DND-41 (cell line): Measurements from ENCODE around the gene JARID2.

ENCODE experiments used
- CTCF ChIP-seq: IDR thresholded peaks from 2 replicates; pipeline ENCODE4 v1.5.1; 2012; ENCODE audit warnings: borderline replicate concordance, low read length, moderate library complexity, mild to moderate bottlenecking; ENCODE audit not compliant: poor library complexity, severe bottlenecking; ENCODE audit errors: extremely low read depth
- EZH2 ChIP-seq: IDR thresholded peaks from 3 replicates; pipeline ENCODE4 v1.6.1; 2012; ENCODE audit warnings: borderline replicate concordance, low read depth, mild to moderate bottlenecking, moderate library complexity, low read length, inconsistent platforms; ENCODE audit not compliant: severe bottlenecking

GRCh38 chr6:15553736-15554294 is 307.9 kb downstream of the JARID2 start:
- TF ChIP-seq CTCF, result no peak
- TF ChIP-seq EZH2, result no peak
